ENCODE results near the gene STYXL1.

- TF ChIP-seq CTCF (IDR thresholded peaks at IDR 0.05): no peak
- no peak for TF ChIP-seq EP300 (IDR thresholded peaks at IDR 0.05)
- TF ChIP-seq POLR2AphosphoS5 (IDR thresholded peaks at IDR 0.05): no peak
- TF ChIP-seq POLR2A (IDR thresholded peaks at IDR 0.05): no peak
Measured at GRCh38 chr7:76060842-76061241, 13.0 kb upstream of the STYXL1 start.
